Measurements from ENCODE around the gene CPA2.
A peak's percentile ranks its signal among the peaks of the same experiment; 100 is the strongest.

Gene CPA2

DNA sequence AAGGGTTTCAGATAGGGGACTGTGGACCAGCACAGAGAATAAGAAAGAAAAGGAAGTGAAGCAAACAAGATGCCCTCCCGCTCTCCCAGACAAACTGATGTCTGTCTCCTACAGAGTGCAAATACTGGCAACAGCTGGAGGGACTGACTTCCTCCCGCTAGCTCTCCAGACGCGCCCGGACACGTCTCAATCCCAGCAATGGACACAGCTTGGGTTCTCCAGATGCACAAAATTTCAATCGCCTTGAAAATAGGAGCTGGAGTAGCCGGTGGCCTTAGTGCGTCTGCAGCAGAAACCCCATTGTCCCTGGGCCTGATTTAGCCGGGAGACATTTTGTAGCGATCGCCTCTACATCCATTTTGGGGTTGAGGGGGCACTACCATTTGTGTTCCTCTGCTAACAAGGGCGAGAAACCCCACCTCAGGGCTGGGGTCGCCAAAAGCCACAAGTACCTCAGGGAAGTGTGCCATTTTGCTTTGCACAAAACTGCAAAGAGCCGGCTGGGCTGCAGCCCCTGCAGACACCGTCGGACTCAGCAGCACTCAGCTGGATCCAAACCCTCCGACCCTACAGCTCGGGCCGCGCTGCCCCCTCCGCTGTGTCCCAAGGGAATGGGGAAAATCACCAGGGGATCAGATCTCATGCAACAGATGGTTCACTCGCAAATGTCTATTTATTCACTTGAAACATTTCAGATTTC, 5.9 kb downstream of the CPA2 start:
- ATAC-seq (no peak), DNase-seq (no peak)
- Mint-ChIP-seq H3K27ac (no peak overlapping the region), H3K27me3 (no peaks in the 10 kb centered on the region), H3K4me1 (peaks cover 52% of the 10 kb centered on the region), H3K9me3 (no peaks in the 10 kb centered on the region), H3K4me3 (peak overlapping the region in 1 of 2 donors; percentile 8)

DNA sequence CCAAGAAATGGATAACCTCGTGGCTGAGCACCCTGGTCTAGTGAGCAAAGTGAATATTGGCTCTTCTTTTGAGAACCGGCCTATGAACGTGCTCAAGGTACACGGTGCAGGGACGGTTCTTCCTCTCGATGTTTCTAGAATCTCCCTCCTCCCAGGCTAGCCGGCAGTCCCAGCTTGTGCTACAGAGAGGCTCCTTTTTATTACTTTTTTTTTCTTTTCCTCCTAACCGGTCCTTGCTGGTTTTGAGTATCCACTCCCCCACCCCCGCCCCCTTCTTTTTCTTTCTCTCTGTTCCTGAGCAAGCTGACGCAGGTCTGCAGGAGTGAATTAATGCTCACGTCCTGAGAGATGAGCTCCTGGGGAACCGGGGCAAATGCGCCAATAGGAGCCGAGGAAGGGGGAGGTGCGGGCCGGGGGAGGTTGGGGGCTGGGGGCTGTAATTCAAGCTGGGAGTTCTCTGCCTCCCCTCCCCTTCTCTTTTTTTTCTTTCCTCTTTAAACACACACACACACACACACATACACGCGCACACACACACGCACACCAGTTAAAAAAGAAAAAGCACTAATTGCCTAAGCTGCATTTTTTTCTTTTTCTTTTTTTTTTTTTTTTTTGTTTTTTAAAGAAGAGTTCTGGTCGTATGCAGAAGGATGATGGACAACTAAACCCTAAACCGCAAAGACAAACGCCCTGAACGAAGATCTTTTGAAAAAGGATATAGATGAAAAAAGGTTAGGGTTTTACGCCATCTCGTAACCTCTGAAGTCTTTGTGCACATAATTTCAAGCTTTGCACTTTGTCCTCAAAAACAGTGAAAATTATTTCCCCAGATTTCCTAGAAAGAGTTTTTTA, 6.6 kb downstream of the CPA2 start:
- DNase-seq = no peak
- H3K4me3 Mint-ChIP-seq = peak overlapping the region; percentile 73 to 84
- peaks cover 55% of the 10 kb centered on the region for H3K4me1 Mint-ChIP-seq
- H3K27me3 Mint-ChIP-seq = no peaks in the 10 kb centered on the region
- no peaks in the 10 kb centered on the region for H3K9me3 Mint-ChIP-seq
- H3K27ac Mint-ChIP-seq = peak overlapping the region in 1 of 2 donors; percentile 86
- peak; percentile 34 for ATAC-seq

DNA sequence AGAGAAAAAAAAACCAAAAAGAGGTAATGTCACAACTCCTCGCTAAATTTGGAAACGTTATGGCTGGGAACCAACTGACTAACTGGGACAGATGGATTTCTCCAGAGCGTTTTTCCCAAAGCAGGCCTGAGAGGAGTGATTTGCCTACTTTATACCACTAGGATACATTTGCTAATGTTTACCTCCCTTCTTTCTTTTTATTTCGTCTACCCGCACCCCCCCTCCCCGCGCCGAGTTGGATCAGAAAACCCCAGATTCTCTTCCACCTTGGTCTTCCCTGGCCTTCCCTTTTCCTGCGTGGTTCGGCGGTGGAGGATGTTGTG, 7.2 kb downstream of the CPA2 start:
- H3K9me3 Mint-ChIP-seq = no peaks in the 10 kb centered on the region
- ATAC-seq = no peak
- H3K4me3 Mint-ChIP-seq = peak overlapping the region; percentile 59 to 62
- H3K27me3 Mint-ChIP-seq = no peaks in the 10 kb centered on the region
- no peak for DNase-seq
- H3K27ac Mint-ChIP-seq = no peak overlapping the region
- H3K4me1 Mint-ChIP-seq = peaks cover 55% of the 10 kb centered on the region

DNA sequence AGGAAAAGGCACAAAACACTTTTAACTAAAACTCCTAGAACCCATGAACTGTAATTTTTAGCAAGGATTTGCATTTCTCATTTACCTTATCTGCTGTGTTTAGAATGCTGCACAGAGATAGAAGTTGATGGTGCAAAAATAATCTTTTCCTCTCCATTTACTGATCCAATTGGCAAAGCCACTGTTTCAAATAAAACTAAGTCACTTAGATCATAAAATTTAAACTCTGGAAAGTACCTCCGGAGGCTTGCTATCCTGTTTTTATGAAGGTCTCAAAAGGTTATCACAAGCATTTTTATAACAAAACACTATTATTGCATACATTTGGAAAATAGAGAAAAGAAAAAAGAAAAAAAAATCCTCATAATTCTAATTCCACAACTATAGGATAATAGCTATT, 7.6 kb downstream of the CPA2 start:
- H3K27ac Mint-ChIP-seq = no peak overlapping the region
- ATAC-seq (no peak), DNase-seq (no peak)
- H3K4me3 Mint-ChIP-seq = peak overlapping the region; percentile 59 to 62
- H3K4me1 Mint-ChIP-seq = peaks cover 55% of the 10 kb centered on the region
- H3K27me3 Mint-ChIP-seq = no peaks in the 10 kb centered on the region
- no peaks in the 10 kb centered on the region for H3K9me3 Mint-ChIP-seq

DNA sequence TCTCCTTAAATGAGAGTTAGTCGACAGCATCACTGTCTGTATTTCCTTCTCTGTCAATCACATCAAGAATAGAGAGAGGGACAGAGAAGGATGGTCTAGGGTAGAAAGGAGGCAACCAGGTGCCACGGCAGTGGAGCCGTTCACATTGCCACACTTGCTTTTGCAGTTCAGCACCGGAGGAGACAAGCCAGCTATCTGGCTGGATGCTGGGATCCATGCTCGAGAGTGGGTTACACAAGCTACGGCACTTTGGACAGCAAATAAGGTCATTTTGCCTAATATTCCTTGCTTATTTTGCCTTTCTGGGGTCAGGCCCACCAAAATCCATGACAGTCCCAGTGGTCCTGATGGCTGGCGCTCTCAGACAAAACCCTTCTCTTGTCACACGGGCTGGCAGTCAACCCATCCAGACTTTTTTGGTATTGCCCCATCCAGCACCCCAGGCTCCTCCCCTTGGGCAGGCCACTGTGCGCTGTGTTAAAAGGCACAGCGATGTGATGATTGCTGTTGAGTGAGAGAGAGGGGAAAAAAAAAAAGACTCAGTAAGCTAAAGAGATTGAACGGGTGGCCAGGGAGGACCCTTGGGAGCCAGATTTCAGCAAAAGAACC, 8.4 kb downstream of the CPA2 start:
- DNase-seq = no peak
- Mint-ChIP-seq H3K9me3 (no peaks in the 10 kb centered on the region), H3K27me3 (no peaks in the 10 kb centered on the region)

DNA sequence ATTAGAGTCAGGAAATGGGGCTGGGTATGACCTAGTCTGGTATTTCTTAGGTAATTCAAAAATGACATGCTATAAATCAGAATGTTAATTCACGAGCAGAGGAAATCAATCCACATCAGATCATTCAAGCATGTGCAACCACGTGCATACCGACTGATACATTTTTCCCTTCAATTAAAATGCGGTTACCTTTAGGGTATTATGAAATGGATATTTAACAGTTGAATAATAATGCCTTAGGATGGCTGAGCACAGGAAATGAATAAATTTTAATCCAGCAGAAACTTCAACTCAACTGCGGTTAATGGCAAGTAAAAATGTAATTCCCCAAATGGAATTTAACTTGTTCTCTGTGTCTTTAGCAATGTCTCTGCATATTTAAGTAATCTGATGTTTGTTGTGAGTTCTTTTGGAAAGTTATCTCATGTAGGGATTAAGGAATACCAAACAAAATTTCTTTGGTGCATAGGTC, 9.2 kb downstream of the CPA2 start:
- Mint-ChIP-seq H3K27me3 (no peaks in the 10 kb centered on the region), H3K27ac (no peak overlapping the region), H3K4me1 (peaks cover 55% of the 10 kb centered on the region), H3K9me3 (no peaks in the 10 kb centered on the region), H3K4me3 (no peak overlapping the region)
- ATAC-seq (no peak), DNase-seq (no peak)

More for the DNA sequence above, 8.4 kb downstream of the CPA2 start:
- no peak for ATAC-seq
- Mint-ChIP-seq H3K27ac (peak overlapping the region in 1 of 2 donors; percentile 24), H3K4me1 (peaks cover 55% of the 10 kb centered on the region), H3K4me3 (no peak overlapping the region)

DNA sequence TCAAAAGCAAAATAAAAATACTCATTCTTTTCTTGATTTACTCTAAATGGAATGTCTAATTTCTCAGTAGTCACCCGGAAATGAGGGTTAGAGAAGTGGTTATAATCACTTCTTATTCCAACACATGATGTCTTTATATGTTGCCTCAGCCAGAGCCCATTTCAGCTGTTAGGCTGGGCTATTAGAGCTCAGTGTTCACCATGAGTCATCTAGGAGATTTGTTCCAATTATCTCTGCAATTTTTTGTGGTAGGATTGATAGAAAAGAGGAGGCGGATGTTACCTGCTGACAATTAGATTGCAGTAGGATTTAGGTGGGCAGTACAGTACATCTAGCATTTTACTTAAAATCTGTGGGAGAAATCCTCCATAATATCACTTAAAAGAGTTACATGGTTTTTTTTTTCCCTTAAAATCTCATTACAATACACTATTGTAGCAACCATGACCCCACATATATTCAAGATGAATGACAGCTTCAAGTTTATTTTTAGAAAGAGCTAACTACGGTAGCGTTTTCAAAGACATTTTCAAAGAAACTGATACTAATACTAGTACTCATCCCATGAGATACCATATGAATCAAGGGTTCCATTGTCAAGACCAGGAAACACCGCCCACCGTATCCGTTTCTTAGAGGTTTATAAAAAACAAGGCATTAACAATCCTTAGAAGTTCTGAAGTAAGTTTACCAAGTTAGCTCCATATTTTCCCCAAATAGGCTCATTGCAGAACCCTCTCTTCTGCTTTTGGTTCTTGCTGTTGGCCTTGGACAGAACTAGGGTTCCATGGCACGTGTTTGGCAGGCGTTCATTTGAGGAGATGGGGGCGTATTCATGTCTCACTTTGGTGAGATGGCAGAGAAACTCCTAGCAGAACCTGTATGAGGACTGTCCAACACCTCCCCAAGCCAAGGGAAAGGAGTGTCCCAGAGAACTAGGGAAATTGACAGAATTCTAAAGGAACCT, 10.4 kb downstream of the CPA2 start:
- ATAC-seq (peak; percentile 86), DNase-seq (peak in 1 of 2 donors; percentile 31)
- Mint-ChIP-seq H3K27me3 (no peaks in the 10 kb centered on the region), H3K9me3 (no peaks in the 10 kb centered on the region), H3K27ac (peak overlapping the region; percentile 34 to 44), H3K4me1 (peaks cover 55% of the 10 kb centered on the region), H3K4me3 (peak overlapping the region; percentile 35 to 51)

DNA sequence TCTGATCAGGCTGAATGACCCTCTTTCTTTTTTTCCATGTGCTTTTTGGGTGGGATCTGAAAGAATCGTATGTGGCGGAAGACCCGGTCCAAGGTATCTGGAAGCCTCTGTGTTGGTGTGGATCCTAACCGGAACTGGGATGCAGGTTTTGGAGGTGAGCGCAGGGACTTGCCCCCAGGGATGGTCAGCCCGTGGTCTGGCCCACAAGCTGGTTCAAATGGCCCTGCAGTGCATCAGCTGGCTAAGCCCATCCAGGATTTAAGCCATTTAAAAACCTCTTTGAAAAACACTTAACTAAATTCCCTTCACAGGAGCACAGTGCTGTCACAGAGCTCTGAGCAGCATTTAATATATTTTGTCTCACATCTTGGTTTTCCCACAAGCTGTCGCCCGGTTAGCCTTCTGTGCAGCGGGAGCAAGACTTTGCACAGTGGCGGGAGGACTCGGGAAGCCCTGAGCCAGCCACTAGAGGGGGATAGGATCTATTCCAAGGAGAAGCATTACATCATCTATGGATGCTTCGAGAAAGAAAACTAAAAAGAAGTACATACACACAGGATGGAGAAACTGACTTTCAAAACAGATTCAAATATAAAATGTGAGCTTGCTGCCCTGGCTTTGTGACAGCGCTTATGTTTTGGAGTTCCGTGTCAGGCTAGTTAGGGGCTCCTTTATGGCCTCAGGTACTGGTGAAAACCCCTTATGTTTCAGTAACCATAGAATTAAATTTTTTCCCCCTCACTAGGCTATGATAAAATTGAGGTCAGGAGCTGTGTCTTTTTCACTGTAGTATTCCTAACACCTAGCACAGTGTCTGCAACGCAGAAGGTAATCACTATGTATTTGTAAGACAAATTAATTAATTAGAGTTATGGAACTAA, 11.3 kb downstream of the CPA2 start:
- H3K27ac Mint-ChIP-seq = peak overlapping the region in 1 of 2 donors; percentile 34
- DNase-seq (no peak), ATAC-seq (no peak)
- no peaks in the 10 kb centered on the region for H3K9me3 Mint-ChIP-seq
- no peaks in the 10 kb centered on the region for H3K27me3 Mint-ChIP-seq
- peaks cover 49% of the 10 kb centered on the region for H3K4me1 Mint-ChIP-seq
- H3K4me3 Mint-ChIP-seq = no peak overlapping the region

DNA sequence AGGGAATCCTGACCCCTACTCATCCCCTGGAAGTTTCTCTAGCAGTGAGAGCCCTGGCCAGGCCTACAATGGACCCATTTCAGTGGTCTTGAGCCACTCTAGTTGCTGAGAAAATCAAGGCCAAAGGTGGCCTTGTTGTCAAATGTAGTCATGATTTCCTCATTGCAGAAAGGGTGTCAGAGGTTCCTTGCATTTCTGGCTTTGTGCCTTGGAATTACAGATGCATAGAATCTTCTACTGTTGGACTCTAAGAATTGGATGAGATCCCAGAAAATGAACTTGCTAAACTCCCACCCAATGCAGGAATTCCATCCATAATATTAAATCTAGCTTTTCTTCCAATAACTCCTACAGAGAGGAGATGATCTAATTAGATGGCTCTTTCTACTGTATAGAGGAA, 12.2 kb downstream of the CPA2 start:
- H3K4me3 Mint-ChIP-seq = no peak overlapping the region
- DNase-seq (no peak), ATAC-seq (no peak)
- no peaks in the 10 kb centered on the region for H3K27me3 Mint-ChIP-seq
- no peaks in the 10 kb centered on the region for H3K9me3 Mint-ChIP-seq
- H3K4me1 Mint-ChIP-seq = peaks cover 42% of the 10 kb centered on the region
- H3K27ac Mint-ChIP-seq = no peak overlapping the region

DNA sequence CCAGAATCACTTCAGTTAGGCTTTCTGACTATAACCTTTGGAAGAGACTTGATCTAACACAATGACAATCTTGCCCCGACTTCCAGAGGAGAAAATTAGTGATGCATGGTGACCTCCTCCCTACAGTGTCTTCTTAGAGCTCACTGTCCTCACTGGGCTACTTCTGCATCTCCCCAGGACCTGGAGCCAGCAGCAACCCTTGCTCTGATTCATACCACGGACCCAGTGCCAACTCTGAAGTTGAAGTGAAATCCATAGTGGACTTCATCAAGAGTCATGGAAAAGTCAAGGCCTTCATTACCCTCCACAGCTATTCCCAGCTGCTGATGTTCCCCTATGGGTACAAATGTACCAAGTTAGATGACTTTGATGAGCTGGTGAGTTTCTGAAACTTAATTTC, 12.6 kb downstream of the CPA2 start:
- Mint-ChIP-seq H3K9me3 (no peaks in the 10 kb centered on the region), H3K4me1 (peaks cover 38% of the 10 kb centered on the region), H3K27me3 (no peaks in the 10 kb centered on the region), H3K4me3 (no peak overlapping the region), H3K27ac (no peak overlapping the region)
- ATAC-seq (no peak), DNase-seq (no peak)

DNA sequence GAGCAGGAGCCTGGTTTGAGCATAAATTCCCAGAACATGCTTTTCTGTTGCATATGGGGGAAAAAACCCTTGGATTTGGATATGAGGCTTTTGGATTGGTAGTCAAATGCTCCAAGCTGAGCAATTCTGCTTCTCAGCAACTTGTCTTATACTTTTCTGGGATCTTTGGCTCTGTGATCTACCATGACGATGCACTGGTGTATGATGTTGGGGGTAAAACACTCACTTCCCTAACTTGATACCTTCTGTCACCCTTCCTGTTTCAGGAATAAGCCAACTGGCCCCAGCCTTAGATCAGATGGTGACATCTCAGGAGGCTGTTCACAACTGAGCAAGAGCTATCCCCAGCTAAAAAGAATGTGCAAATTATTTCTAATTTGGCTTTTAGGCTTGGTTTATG, 13.2 kb downstream of the CPA2 start:
- no peaks in the 10 kb centered on the region for H3K27me3 Mint-ChIP-seq
- H3K9me3 Mint-ChIP-seq = no peaks in the 10 kb centered on the region
- H3K4me1 Mint-ChIP-seq = peaks cover 34% of the 10 kb centered on the region
- H3K4me3 Mint-ChIP-seq = no peak overlapping the region
- ATAC-seq (no peak), DNase-seq (no peak)
- no peak overlapping the region for H3K27ac Mint-ChIP-seq

DNA sequence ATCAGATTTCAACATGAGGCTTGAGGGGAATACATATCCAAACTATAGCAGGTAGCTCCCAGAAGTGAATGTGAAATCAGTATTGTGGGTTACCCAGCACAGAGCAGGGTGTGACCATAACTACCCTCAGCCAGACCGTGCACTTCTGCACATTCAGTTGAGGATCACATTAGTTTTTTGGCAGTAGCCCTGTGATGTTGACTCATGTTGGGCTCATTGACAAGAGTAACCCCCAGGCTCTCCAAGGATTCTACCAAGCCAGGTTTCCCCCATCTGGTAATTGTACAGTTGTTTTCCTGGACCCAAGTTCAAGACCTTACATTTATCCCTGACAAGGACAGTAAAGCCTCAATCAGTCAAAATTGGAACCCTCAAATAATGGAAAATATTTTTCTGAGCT, 14.6 kb downstream of the CPA2 start:
- H3K9me3 Mint-ChIP-seq = no peaks in the 10 kb centered on the region

DNA sequence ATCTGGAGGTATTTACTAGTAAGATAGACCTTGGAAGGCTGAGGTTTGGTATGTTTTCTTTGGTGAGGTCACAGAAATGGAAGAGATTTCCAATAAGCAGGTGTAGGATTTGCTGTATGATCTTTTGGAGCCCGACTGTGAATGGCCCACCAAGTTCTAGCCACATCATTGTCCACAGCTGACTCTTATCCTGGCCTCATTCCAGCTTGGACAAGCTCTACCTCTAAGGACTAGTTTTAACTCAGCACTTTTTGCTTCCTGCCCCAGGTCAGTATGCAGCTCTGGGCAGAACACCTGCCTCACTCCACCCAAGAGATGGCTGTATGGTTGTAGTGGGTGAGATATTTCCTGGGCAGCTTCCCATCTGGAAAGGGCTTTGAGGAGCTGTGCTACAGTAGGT, 20.2 kb downstream of the CPA2 start:
- H3K4me3 Mint-ChIP-seq = no peak overlapping the region
- DNase-seq (no peak), ATAC-seq (no peak)
- no peak overlapping the region for H3K27ac Mint-ChIP-seq
- no peaks in the 10 kb centered on the region for H3K9me3 Mint-ChIP-seq
- no peaks in the 10 kb centered on the region for H3K27me3 Mint-ChIP-seq
- H3K4me1 Mint-ChIP-seq = no peaks in the 10 kb centered on the region

More for the DNA sequence above, 14.6 kb downstream of the CPA2 start:
- no peak for ATAC-seq
- no peaks in the 10 kb centered on the region for H3K27me3 Mint-ChIP-seq
- no peak overlapping the region for H3K27ac Mint-ChIP-seq
- DNase-seq = no peak
- no peak overlapping the region for H3K4me3 Mint-ChIP-seq
- peaks cover 20% of the 10 kb centered on the region for H3K4me1 Mint-ChIP-seq

DNA sequence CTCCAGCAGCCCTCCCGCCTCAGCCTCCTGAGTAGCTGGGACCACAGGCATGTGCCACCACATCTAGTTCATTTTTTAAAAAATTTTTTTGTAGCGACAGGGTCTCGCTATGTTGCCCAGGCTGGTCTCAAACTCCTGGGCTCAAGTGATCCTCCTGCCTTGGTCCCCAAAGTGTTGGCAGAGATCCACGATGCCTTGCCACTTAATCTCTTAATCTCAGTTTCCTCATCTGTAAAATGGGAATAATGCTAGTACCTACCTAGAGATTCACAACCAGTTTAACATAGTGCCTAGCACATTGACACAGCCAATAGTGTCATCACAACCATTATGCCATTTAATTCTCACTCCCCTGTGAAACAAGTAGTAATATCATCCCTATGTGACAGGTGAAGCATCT, 21.5 kb downstream of the CPA2 start:
- H3K9me3 Mint-ChIP-seq = no peaks in the 10 kb centered on the region
- no peak overlapping the region for H3K4me3 Mint-ChIP-seq
- no peaks in the 10 kb centered on the region for H3K27me3 Mint-ChIP-seq
- no peak for DNase-seq
- ATAC-seq = no peak
- H3K4me1 Mint-ChIP-seq = no peaks in the 10 kb centered on the region
- H3K27ac Mint-ChIP-seq = peak overlapping the region in 1 of 2 donors; percentile 60

All from stimulated activated naive CD8-positive, alpha-beta T cell treated with anti-CD3 and anti-CD28 coated beads, Interleukin-15, amount 100 ng/mL, for 72 hours (primary cell).